Activated CD8-positive, alpha-beta T cell treated with anti-CD3 and anti-CD28 coated beads for 36 hours (primary cell): ENCODE data around the gene RBP4. TPM values are rescaled to one million over a fixed set of nuclear protein-coding genes. Genes with fewer than 3 reads are reported as not detected.

Source experiments
- ATAC-seq: fragments of 200-7000 bp; cut with Tn5 transposase; one replicate; pipeline ENCODE4 v1.10.0; 2021; ENCODE audit warnings: mild to moderate bottlenecking, moderate library complexity
- CTCF ChIA-PET: fragments of 350-600 bp; sonication (Branson Sonifier 250); formaldehyde crosslinking; loops from one replicate; lab custom pipeline; 2021; ENCODE audit warnings: antibody characterized with exemption; lab: Charles Lee
- POLR2A ChIA-PET: fragments of 350-600 bp; sonication (Branson Sonifier 250); formaldehyde crosslinking; loops from one replicate; lab custom pipeline; 2021; ENCODE audit warnings: antibody characterized with exemption; lab: Charles Lee
- DNase-seq: peaks from one replicate; pipeline ENCODE4 v3.0.0-alpha.2; 2020
- H3K27ac Mint-ChIP-seq: one replicate; pipeline ENCODE4 v1.8.0; 2021; ENCODE audit warnings: mild to moderate bottlenecking, mixed read lengths
- H3K27me3 Mint-ChIP-seq: one replicate; pipeline ENCODE4 v1.8.0; 2021; ENCODE audit warnings: mixed read lengths
- H3K36me3 Mint-ChIP-seq: one replicate; pipeline ENCODE4 v1.8.0; 2021; ENCODE audit warnings: low read depth, mixed read lengths
- H3K4me1 Mint-ChIP-seq: one replicate; pipeline ENCODE4 v1.8.0; 2021; ENCODE audit warnings: low read depth, mixed read lengths
- H3K4me3 Mint-ChIP-seq: one replicate; pipeline ENCODE4 v1.8.0; 2021; ENCODE audit warnings: mild to moderate bottlenecking, moderate library complexity, mixed read lengths
- H3K9me3 Mint-ChIP-seq: one replicate; pipeline ENCODE4 v1.8.0; 2021; ENCODE audit warnings: mixed read lengths
- intact Hi-C: fragments of 100-400 bp; cut with micrococcal nuclease; formaldehyde crosslinking; loops from one replicate; pipeline ENCODE4 v1.10.0; 2022
- total RNA-seq, 2 experiments: library from RNA; stranded (reverse); gene quantifications; one replicate each; pipeline ENCODE4 v1.2.3, GENCODE V29; 2021
- TF ChIP-seq, protein P1 (sequence below): fragments of 200-600 bp; IDR thresholded peaks from one replicate; pipeline ENCODE4 v1.8.0; 2022; ENCODE audit warnings: antibody characterized with exemption, mild to moderate bottlenecking

Gene RBP4
- total RNA-seq, 2 experiments from 2014 or later, result not detected

DNA sequence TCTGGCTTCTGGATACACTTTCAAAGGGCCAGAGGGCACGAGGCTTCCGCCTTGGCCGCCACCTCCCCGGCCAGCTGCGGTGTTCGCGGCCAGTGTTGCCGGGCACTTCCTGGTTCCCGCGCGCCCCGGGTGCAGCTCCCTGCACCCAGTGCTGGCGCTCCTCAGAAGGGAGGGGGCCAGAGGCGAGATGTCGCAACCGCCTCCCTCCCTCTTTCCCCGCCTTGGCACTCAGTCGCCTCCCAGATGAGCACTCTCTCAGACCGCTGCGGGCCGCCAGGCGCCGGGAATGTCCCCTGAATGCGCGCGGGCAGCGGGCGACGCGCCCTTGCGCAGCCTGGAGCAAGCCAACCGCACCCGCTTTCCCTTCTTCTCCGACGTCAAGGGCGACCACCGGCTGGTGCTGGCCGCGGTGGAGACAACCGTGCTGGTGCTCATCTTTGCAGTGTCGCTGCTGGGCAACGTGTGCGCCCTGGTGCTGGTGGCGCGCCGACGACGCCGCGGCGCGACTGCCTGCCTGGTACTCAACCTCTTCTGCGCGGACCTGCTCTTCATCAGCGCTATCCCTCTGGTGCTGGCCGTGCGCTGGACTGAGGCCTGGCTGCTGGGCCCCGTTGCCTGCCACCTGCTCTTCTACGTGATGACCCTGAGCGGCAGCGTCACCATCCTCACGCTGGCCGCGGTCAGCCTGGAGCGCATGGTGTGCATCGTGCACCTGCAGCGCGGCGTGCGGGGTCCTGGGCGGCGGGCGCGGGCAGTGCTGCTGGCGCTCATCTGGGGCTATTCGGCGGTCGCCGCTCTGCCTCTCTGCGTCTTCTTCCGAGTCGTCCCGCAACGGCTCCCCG is 34.4 kb downstream of the RBP4 start, which contains the start of gene FFAR4:
Gene FFAR4, plus strand, starts transcription at position 231 of the 842 bp plus-strand sequence. Its CDS starts 56 bp downstream, at position 287.
- DNase-seq (no peak), ATAC-seq (no peak)
- Mint-ChIP-seq H3K27ac (no peak within 1 kb of the TSS), H3K36me3 (no peaks in the 10 kb centered on the region), H3K4me1 (no peaks in the 10 kb centered on the region), H3K27me3 (peaks cover 50% of the 10 kb centered on the region), H3K4me3 (no peak within 1 kb of the TSS), H3K9me3 (no peaks in the 10 kb centered on the region)
- TF ChIP-seq, protein P1, sequence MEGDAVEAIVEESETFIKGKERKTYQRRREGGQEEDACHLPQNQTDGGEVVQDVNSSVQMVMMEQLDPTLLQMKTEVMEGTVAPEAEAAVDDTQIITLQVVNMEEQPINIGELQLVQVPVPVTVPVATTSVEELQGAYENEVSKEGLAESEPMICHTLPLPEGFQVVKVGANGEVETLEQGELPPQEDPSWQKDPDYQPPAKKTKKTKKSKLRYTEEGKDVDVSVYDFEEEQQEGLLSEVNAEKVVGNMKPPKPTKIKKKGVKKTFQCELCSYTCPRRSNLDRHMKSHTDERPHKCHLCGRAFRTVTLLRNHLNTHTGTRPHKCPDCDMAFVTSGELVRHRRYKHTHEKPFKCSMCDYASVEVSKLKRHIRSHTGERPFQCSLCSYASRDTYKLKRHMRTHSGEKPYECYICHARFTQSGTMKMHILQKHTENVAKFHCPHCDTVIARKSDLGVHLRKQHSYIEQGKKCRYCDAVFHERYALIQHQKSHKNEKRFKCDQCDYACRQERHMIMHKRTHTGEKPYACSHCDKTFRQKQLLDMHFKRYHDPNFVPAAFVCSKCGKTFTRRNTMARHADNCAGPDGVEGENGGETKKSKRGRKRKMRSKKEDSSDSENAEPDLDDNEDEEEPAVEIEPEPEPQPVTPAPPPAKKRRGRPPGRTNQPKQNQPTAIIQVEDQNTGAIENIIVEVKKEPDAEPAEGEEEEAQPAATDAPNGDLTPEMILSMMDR, result no peak
- ChIA-PET CTCF (no interaction called here), POLR2A (no interaction called here)
- intact Hi-C loops, result loop anchor here (10.0 kb wide), 1 partner anchor 108 kb away; no protein-coding TSS in a partner anchor

DNA sequence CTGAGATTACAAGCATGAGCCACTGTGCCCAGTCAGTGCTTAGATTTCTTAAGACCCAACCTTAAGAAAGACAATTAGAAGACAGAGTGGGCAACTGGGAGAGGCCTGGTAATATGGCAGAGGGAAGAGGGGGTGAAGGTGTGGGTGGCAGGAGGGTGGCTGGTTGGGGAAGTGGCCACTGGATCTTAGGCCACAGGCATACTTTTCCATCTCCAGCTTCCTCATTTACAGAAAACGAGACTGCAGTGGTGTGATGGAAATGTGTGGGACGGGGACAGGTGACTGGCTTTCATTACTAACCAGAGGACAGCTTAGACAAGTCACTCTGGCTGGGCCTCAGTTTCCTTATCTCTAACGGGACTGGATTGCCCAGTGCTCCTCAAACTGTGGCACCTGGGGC is 35.6 kb downstream of the RBP4 start:
- Mint-ChIP-seq H3K4me3 (no peak overlapping the region), H3K9me3 (no peaks in the 10 kb centered on the region), H3K36me3 (no peaks in the 10 kb centered on the region), H3K27ac (no peak overlapping the region), H3K4me1 (no peaks in the 10 kb centered on the region), H3K27me3 (peaks cover 41% of the 10 kb centered on the region)
- intact Hi-C loops, result loop anchor here (10.0 kb wide), 1 partner anchor 109 kb away; no protein-coding TSS in a partner anchor
- ChIA-PET POLR2A (no interaction called here), CTCF (no interaction called here)
- ATAC-seq (no peak), DNase-seq (no peak)
- TF ChIP-seq, protein P1, result no peak

DNA sequence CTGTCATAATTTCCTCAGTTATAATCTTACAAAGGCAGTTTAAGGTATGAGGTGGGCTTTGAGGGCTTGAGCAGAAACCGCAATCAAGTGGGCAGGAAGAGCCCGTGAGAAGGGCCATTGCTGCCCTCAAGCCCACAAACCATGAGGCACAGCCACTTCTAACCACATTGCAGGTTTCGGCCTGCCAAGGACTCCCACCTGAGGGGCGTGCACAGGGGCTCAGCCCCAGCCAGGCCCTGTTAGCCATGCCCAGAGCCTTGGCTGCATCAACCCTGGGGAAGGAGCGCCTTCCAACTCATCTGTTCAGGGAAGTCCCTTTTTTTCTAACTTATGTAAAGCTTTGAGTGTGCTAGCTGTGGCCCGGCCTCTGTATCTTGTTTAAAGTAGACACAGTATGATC is 40.5 kb downstream of the RBP4 start:
- intact Hi-C loops, result loop anchor here (10.0 kb wide), 1 partner anchor 114 kb away; no protein-coding TSS in a partner anchor
- ATAC-seq, result no peak
- CTCF ChIA-PET, result no interaction called here
- TF ChIP-seq, protein P1, result no peak
- Mint-ChIP-seq H3K36me3 (no peaks in the 10 kb centered on the region), H3K4me3 (no peak overlapping the region), H3K9me3 (no peaks in the 10 kb centered on the region), H3K4me1 (no peaks in the 10 kb centered on the region), H3K27ac (no peak overlapping the region), H3K27me3 (peaks cover 4% of the 10 kb centered on the region)
- POLR2A ChIA-PET, result no interaction called here
- DNase-seq, result no peak

DNA sequence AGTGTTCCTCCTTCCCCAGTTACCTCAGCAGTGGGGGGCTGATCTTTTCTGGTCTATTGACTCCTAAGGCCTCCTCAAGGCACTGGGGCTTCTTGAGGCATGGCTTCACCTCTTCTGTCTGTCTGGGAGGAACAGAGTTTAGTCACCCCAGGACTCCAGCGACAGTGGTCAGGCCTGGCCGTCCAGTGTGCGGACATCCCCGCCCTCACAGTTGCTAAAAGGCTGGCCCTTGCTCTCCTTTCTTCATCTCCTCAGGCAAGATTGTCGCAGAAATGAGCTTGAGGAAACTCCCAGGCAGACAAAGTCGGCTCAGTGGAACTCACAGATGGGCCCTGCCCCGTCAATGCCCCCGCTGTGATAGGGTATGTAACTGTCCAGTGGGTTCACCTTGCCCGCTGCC is 41.5 kb downstream of the RBP4 start:
- no peaks in the 10 kb centered on the region for H3K36me3 Mint-ChIP-seq
- POLR2A ChIA-PET, result no interaction called here
- intact Hi-C loops, result no loop called here
- H3K4me3 Mint-ChIP-seq, result no peak overlapping the region
- no peak for ATAC-seq
- no peak overlapping the region for H3K27ac Mint-ChIP-seq
- CTCF ChIA-PET, result no interaction called here
- H3K4me1 Mint-ChIP-seq, result no peaks in the 10 kb centered on the region
- TF ChIP-seq, protein P1, result no peak
- no peaks in the 10 kb centered on the region for H3K9me3 Mint-ChIP-seq
- peaks cover 4% of the 10 kb centered on the region for H3K27me3 Mint-ChIP-seq
- DNase-seq, result no peak
